LoVo (cell line): ENCODE measurements around the gene CEP72.
"Not testable (repeated sequence)": the region's sequence is repeated elsewhere in the genome, so short reads cannot be mapped to it uniquely, and the experiment has no call there.

ENCODE experiments used
- DNase-seq: peaks from one replicate; pipeline ENCODE4 v3.0.0-alpha.2; 2016; ENCODE audit warnings: low spot score

Gene CEP72

GRCh38 chr5:611731-612486 is at the start of gene CEP72:
Gene CEP72, plus strand, starts transcription at chr5:612340. Its CDS starts 22 bp downstream, at chr5:612362.
- peak; percentile 95 for DNase-seq

DNA sequence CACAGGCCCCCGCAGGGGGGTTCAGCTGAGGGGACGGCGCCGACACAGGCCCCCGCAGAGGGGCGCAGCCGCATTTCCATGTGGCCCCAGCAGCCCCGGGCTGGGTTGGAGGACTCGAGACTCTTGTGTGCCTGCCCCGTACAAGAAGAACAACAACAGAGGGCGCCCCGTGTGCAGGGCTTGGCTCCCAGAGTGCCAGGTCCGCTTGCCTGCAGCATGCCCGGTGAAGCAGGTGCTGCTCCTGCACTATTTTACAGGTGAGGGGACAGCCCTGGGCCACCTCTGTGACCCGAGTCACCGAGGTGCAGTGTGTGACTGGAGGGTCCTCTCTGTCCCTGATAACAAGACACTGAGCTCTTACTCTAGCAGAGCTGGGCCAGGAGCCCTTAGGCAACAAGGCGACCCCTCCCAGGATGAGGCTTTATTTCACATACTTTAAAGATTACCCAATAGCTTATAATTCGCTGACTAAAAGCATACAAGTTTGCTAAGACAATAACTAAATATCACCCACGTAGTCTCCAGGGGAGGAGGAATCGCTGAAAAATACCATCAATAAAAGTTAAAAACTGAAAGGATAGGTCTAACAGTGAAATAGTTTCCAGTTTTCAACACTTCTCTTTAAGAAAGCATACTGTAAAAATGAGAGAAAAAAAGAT is 46.2 kb upstream of the CEP72 start:
- peak; percentile 58 for DNase-seq

- DNase-seq, result no peak
These were observed 45.4 kb upstream of the CEP72 start for GRCh38 chr5:566636-567309.

DNA sequence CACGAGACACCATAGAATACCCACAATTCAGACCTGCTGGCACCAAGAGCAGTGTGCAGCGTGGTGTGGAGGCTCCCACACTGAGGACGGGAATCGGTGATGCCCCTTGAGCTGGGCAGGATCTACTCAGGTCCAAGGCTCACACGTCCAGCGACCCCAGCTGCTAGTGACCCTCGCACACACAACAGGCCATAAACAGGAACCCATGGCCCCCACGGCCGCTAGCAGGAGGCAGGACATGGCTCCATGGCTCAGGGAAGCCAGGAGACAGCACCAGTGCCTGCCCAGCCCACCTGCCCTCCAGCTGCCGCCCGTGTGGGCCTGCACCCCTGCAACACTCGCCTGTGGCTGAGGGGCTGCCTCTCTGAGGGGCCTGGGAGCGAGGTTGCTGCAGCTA is 44.5 kb upstream of the CEP72 start:
- DNase-seq, result no peak

- DNase-seq, result no peak
These were observed 43.9 kb upstream of the CEP72 start for GRCh38 chr5:568061-568781.

DNA sequence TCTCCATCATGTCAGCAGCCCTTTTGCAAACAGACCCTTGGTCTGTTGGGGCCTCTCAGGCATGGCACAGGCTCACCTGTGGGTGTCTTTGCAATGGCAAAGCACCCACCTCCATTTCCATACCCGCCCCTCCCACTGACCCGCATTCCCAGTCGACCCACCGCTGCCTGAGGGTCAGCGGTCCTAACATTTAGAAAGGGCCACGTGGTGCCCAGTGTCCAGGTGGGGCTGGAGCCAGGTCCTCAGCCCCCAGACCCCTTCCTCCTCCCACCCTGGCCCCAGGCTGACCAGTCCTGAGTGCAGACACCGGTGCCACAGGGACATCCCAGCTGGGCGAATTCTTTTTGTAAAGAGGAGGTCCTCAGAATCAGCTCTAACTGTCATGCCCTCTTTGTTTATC is 43.3 kb upstream of the CEP72 start:
- no peak for DNase-seq

DNA sequence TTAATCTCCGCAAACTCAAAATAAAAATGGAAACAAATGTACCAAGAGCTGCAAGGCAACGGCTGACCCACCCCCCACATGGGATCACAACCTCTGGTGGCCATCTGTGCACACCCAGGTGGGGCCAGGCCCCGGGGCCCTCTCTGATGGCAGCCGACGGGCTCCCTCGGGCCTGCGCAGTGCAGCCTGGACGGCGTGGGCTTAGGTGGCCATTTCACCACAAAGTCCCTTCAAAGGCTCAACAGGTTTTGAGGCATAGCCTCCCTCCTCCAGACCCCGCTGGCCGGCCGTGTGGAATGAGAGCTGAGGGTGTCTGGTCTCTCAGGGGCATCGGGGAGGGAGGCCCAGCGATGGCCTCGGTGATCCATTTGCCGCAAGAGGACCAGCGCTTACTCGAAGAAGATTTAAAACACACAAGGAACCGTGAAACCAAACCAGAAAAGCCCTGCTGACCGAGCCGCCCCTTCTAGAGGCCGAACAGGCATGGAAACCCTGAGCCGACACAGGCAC is 42.7 kb upstream of the CEP72 start:
- no peak for DNase-seq

- DNase-seq, result no peak
These were observed 42.2 kb upstream of the CEP72 start for GRCh38 chr5:569868-570361.

DNA sequence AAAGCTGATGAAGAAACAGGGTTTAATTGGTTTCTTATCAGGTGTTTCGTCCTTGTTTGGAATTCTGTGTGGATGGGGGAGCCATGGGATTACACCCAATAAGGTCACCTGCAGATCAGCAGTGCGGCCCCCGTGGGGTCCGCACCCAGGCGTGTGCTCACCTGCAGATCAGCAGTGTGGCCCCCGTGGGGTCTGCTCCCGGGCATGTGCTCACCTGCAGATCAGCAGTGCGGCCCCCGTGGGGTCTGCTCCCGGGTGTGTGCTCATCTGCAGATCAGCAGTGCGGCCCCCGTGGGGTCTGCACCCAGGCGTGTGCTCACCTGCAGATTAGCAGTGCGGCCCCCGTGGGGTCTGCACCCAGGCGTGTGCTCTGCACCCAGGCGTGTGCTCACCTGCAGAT is 41.7 kb upstream of the CEP72 start:
- DNase-seq, result no peak

GRCh38 chr5:570886-571285 is 41.3 kb upstream of the CEP72 start:
- no peak for DNase-seq

- no peak for DNase-seq
These were observed 40.3 kb upstream of the CEP72 start for GRCh38 chr5:571791-572190.

- no peak for DNase-seq
These were observed 39.6 kb upstream of the CEP72 start for GRCh38 chr5:572398-573019.

DNA sequence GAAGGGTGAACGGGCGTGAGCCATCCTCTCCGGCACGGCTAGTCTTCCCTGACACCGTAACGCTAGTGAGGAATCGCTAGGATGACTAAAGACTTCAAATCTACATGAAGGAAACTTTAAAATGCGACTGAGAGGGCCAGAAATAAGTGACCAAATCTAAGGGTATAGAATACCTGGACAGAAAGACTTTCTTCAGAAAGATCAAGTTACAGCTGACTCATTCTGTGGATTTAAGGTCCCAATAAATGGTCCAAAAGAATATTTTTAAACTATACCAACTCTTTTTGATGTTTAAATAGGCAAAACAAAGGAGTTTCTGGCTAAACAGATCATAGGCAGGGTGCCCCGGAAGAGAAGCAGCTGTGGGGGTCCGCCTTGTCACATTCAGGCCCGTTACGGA is 38.9 kb upstream of the CEP72 start:
- DNase-seq, result no peak

DNA sequence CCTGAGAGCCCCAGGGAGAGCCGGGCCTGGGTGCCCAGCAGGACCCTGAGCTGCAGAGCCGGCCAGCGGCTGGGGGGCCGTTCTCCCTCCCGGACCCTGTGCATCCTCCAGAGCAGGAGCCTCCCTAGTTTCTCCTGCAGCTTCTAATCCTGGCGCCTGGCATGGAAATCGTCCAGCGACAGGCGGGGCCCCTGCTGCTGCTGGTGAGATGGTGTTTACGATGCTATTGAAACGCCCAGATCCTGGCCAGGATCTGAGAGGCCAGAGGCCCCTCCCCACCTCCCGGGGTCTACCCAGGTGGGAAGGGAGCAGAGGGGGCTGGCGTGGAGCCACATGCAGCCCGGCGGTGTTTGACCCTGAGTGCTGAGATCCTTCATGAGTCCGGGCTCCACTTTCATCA is 38.2 kb upstream of the CEP72 start:
- DNase-seq, result no peak

GRCh38 chr5:574906-575305 is 37.2 kb upstream of the CEP72 start:
- no peak for DNase-seq

GRCh38 chr5:575636-576035 is 36.5 kb upstream of the CEP72 start:
- no peak for DNase-seq

GRCh38 chr5:577214-577613 is 34.9 kb upstream of the CEP72 start:
- not testable (repeated sequence) for DNase-seq

DNA sequence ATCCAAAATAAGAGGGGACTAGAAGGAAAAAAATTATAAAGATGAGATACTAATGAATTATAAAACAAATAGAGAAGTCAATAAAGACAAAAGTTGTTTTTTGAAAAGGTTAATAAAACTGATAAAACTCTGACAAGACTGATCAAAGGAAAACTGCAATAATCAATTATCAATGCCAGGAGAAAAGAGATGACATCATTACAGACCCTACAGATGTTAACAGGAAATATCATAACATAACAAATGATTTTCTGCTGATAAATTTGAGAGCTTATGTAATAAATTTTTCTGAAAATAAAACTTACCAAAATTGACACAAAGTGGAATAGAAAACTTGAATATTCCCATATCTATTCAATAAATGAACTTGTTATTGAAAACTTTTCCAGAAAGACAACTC is 34.3 kb upstream of the CEP72 start:
- DNase-seq, result no peak

GRCh38 chr5:579211-579610 is 32.9 kb upstream of the CEP72 start:
- no peak for DNase-seq

DNA sequence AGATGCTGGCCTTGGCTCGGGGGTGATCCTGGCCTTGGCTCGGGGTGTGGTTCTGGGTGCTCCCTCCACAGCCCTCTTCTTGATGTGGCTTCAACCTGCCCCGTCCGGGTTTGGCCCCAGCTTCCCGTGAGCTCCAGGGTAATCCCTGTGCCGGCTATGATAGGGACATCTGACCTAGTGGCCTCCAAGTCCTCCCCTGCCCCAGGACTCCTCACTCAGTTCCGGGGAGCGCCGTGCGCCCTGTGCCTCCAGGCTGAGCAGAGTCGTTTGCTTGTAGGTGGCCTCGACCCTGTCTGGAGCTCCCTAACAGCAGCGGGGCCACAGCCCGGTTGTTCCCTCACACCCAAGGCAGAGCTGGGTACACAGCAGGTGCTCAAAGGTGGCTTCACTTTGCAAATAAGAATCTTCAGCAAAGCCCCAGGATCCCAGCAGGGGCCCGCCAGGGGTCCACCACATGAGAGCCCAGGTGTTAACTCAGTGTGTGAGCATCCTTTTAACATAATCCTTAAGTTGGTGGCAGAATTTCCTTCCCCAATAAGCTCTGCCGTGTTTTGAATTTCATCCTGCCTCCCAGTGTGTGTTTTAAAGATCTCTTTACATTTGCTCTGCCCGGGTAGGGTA is 32.3 kb upstream of the CEP72 start:
- DNase-seq, result no peak

GRCh38 chr5:580436-580835 is 31.7 kb upstream of the CEP72 start:
- no peak for DNase-seq
